HPDE6-E6E7 (cell line): ENCODE measurements around the gene ARHGEF7.
"Not testable (repeated sequence)": the region's sequence is repeated elsewhere in the genome, so short reads cannot be mapped to it uniquely, and the experiment has no call there.

Experiments used
- DNase-seq: peaks from one replicate; pipeline ENCODE4 v3.0.0; 2011; ENCODE audit warnings: missing footprints; ENCODE audit errors: extremely low spot score

The ARHGEF7 gene

DNA sequence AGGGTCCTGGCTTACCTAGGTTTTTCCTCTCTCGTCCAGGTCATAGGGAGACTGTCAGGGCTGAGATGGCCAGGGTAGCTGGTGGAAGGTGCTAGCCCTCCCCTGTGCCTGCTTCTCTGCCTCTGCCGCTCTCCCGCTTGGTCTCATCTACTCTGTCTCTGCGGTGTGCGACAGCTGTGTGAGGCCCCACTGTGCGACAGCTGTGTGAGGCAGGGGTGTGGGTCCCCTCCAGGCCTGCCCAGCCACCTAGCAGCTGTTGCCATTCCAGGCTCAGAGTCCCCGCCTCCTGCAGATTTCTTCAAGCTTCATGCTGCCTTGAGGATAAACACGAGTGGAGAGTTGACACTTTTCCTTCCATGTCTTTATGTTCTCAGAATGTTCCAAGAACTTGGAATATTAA, 53.0 kb downstream of the ARHGEF7 start:
- DNase-seq: no peak

- DNase-seq: no peak
These were observed 56.0 kb downstream of the ARHGEF7 start for GRCh38 chr13:111171112-111171511.

DNA sequence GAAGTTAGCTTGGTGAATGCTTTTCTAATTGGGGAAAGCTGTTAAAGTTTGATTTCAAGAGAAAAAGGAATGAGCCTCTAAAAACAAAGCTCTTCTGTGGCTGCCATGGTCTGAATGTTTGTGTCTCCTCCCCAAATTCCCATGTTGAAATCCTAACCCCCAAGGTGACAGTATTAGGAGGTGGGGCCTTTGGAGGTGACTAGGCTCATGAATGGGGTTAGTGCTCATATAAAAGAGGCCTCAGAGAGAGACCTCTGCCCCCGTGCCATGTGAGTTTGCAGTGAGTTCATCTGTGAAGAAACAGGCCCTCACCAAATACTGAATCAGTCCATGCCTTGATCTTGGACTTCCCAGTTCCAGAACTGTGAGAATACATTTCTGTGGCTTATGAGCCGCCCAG, 56.5 kb downstream of the ARHGEF7 start:
- no peak for DNase-seq

DNA sequence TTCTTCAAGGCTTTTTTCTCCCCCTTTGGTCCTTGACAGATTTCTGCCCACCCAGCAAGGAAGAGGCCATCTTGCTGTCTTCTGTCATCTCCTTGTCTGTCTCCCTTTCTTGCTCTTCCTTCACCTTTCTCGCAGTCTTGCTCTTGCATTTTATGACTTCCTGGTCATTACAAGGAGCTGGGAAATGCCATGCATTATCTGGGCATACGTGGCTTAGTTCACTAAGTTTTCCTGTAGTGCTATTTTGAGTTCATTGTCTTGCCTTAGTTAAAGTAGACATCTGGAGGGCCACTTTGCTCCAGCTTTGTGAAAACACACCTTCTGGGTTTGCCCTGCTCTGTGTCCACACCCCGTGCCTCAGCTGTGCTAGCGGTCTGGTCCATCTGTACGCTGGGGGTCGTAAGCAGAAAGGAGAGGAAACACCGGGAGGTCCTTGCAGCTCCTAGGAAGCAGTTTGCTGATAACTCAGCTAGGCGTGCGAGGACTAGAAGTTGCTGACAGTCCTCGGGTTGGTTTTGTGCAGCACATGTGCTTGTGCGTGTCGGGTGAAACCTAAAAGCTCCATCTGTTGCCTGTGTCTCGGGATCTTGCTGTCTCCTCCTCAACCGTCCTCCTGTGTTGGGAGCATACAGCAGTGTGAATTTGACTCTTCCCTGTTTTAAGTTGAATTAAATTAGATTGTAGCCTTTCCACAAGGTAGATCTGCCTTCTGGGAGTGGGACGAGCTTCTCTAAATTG, 59.4 kb downstream of the ARHGEF7 start:
- DNase-seq: no peak

- no peak for DNase-seq
These were observed 60.3 kb downstream of the ARHGEF7 start for GRCh38 chr13:111175372-111175771.

- DNase-seq: no peak
These were observed 60.8 kb downstream of the ARHGEF7 start for GRCh38 chr13:111175935-111176334.

DNA sequence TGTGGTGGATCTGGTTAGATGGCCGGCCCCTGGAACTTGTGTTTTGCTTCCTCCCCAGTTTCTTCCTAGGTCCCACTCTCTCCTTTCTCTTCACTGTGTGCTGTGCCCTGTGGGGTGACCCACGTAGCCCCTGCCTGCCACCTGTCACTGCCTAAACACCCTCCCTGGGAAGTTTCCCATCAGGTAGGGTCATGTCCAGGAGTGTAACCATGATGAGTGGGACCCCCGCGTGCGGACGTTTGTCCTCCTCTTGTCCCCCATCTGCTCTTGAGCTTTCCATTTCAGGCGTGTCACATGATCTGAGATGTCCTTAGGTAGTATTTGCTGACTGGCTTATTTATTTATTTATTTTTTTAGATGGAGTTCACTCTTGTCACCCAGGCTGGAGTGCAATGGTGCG, 61.3 kb downstream of the ARHGEF7 start:
- DNase-seq: no peak

- no peak for DNase-seq
These were observed 62.1 kb downstream of the ARHGEF7 start for GRCh38 chr13:111177081-111177711.

DNA sequence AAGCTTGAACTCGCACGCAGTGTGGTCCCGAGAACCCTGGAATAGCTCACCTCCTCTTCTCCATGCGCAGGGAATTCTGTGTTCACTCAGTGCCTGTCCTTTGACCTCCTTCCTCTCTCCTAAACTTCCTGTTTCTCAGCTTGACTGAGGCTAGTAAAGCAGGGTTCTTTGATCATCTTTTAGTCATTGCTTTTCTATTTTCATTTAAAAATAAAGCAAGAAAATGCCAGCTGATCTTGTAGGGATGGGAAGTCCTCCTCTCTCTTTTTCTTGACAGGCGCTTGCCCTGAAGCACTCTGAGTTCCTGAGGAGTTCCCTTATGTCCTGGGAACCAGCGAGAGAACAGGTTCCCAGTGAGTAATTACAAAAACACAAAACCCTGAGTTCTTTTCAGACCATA, 62.8 kb downstream of the ARHGEF7 start:
- no peak for DNase-seq

GRCh38 chr13:111178402-111178801, 63.3 kb downstream of the ARHGEF7 start:
- no peak for DNase-seq

DNA sequence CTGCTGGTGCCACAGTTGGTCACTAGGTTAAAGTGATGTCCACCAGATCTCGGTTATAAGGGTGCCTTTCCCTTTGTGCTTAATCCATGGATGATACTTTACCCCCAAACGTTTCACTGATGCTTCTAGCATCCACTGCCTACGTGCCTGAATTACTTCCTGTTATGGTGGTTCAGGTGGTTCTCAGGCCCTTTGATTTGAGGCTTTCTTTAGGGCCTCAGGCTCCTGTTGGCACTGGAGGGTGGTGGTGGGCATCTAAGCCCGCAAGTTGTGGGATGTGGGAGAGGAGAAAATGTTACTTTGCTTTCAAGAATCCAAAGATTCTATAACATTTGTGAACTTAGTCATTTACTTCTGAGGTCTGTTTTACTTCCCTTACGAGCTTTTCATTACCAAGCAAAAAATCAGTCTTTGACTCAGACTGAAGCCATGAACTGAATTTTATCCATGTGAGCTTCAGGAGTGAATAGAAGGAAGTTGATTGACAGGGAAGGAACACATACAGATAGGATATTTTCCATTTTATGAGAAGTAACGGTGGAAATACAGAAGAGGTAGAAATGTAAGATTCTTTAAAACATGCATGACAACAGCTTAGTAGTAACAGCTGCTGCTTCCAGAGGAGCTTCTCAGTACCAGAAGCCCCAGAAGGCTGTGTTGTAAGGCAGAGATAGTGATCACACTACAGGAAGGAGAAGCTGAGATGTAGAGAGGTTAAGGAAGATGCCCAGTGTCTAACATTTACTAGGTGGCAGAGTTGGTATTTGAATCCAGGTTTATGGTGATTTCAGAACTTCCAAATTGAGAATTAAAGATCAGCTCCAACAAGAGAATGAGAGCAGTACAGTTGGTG, 65.0 kb downstream of the ARHGEF7 start:
- DNase-seq: no peak

GRCh38 chr13:111181977-111182376, 66.9 kb downstream of the ARHGEF7 start:
- DNase-seq: no peak

DNA sequence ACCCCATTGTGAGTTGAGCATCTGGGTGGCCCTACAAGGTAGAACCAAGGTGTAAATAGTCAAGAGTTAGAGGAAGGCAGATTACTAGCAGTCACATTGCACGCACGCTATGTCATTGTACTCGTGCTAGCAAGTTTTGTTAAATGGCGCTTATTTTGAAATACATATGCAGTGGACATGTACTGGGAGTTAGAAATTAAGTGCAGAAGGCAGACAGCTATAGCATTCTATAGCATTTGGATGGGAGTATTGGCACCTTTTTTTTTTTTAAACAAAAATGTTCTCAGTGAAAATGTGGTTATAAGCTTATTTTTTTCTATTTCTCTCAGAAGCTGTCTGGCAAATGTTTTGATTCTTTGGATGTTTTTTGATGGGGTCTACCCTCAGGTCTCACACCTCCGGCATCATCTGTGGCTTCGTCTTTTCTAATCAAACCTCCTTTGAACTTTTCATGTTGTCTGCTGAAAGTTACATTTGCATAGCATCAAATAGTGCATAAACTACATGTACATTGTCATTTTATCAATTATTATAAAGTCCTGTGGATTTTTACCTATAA, 68.1 kb downstream of the ARHGEF7 start:
- DNase-seq: no peak

DNA sequence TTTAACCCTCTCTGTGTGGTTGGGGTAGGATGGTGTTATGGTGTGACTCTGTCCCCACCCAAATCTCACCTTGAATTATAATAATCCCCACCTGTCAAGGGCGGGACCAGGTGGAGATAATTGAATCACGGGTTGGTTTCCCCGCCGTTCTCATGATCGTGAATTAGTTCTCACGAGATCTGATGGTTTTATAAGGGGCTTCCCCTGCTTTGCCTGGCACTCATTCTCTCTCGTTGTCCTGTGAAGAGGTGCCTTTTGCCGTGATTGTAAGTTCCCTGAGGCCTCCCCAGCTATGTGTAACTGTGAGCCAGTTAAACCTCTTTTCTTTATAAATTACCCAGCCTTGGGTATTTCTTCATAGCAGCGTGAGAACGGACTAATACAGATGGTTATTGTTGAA, 68.8 kb downstream of the ARHGEF7 start:
- no peak for DNase-seq

GRCh38 chr13:111184458-111185401, 69.6 kb downstream of the ARHGEF7 start:
- DNase-seq: no peak

- DNase-seq: no peak
These were observed 71.3 kb downstream of the ARHGEF7 start for GRCh38 chr13:111186305-111186935.

DNA sequence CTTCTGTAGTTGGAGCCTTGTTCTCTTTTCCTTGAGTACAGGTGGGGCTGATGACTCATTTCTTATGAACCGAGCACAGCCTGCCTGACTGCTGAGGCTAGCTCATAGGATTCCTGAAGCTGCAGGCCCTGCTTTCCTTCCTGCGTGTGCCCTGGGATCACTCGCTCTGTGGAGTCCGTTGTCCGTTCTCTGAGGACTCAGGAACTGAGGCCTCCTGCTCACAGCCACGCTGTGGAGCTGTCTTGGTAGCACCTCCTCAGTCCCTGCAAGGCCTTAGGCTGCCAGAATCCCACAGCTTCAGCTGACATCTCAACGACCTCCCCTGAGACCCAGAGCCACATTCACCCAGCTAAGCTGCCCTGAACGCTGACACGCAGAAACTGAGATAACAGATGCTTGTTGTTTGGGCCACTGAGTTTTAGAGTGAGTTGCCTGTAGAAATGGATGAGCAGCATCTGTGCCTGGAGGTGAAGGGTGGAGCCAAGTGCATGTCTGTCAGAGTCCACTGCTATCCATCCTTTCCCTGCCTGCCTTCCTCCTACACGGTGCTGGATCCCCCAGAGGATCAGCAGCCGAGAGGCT, 72.9 kb downstream of the ARHGEF7 start:
- DNase-seq: peak; percentile 84

DNA sequence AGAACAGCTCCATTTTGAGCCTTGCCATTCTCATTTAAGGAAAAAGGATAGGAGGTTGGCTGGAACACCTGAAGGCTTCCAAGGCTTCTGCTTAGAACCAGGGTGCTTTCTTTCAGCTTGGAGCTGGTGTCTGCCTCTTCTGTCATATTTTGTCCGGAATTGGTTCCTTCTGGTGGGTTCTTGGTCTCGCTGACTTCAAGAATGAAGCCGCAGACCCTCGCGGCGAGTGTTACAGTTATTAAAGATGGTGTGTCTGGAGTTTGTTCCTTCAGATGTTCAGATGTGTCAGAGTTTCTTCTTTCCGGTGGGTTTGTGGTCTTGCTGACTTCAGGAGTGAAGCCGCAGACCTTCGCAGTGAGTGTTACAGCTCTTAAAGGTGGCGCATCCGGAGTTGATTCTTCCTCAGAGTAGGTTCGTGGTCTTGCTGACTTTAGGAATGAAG, 74.0 kb downstream of the ARHGEF7 start:
- DNase-seq: not testable (repeated sequence)

DNA sequence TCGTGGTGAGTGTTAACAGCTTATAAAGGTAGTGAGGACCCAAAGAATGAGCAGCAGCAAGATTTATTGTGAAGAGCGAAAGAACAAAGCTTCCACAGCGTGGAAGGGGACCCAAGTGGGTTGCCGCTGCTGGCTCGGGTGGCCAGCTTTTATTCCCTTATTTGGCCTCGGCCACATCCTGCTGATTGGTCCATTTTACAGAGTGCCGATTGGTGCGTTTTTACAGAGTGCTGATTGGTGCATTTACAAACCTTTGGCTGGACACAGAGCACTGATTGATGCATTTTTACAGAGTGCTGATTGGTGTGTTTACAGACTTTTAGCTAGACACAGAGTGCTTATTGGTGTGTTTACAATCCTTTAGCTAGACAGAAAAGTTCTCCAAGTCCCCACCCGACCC, 74.4 kb downstream of the ARHGEF7 start:
- DNase-seq: not testable (repeated sequence)

DNA sequence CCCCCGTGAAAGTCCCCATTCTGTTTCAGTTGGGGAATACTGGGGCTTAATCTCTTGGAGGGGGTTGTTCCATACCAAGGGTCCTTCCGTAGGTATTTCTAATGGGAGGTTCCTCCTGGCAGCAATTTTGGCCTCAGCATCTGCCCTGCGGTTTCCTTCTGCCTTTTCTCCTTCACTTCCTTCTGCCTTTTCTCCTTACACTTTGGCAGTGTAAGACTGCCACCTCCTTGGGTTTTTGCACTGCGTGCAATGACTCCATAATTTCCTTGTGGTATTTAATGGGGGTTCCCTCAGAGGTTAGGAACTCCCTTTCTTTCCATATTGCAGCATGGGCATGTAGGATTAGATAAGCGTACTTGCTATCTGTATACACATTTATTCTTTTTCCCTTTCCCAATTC, 78.1 kb downstream of the ARHGEF7 start:
- DNase-seq: not testable (repeated sequence)
